HepG2 (cell line): Measurements from ENCODE around the gene SLC35A2. TPM values are rescaled to one million over a fixed set of nuclear protein-coding genes. Genes with fewer than 3 reads are reported as not detected.
"Not testable (repeated sequence)": the region's sequence is repeated elsewhere in the genome, so short reads cannot be mapped to it uniquely, and the experiment has no call there.

Experiments
- ATAC-seq: fragments of 200-7000 bp; cut with Tn5 transposase; 3 replicates; pipeline ENCODE4 v1.9.1; 2020; ENCODE audit warnings: mild to moderate bottlenecking, moderate library complexity
- BruUV-seq: library from RNA; stranded (reverse); fragments of 400-500 nt; replicated peaks from 2 replicates; lab custom pipeline; 2021; lab: Mats Ljungman, UMichigan
- CTCF ChIA-PET: fragments of 300-600 bp; formaldehyde crosslinking; extraction: SDS; loops from one replicate; lab custom pipeline; 2021; ENCODE audit warnings: low total read pairs, inconsistent platforms, low intra/inter-chr PET ratio; lab: Yijun Ruan, JAX
- POLR2A ChIA-PET: fragments of 350-600 bp; sonication (Branson Sonifier 250); formaldehyde crosslinking; loops from one replicate; lab custom pipeline; 2020; ENCODE audit warnings: antibody characterized with exemption, inconsistent platforms; lab: Yijun Ruan, JAX
- DNase-seq: peaks from one replicate; pipeline ENCODE4 v3.0.0-alpha.2; 2015; ENCODE audit warnings: low spot score
- FAIRE-seq: peaks from 3 replicates; lab custom pipeline; 2011; peaks lifted over from hg19 to GRCh38; lab: Jason Lieb, UNC
- H2AFZ ChIP-seq: one replicate; pipeline ENCODE4 v1.6.1; 2011; ENCODE audit warnings: low read length, inconsistent platforms
- H3K27ac ChIP-seq: fragments of 300-600 bp; 3 replicates; pipeline ENCODE4 v1.8.0; 2011; ENCODE audit warnings: mixed run types, mild to moderate bottlenecking, mixed read lengths, low read length, inconsistent platforms; ENCODE audit not compliant: insufficient read depth; ENCODE audit errors: extremely low read length
- H3K27me3 ChIP-seq, 2 experiments: fragments of 200-600 bp in 1 of 2; 2 replicates in 1 of 2; 3 replicates in 1 of 2; pipeline versions ENCODE4 v1.6.0 to v1.8.0; 2011; ENCODE audit warnings: low read length in 2 of 2, mild to moderate bottlenecking in 2 of 2, moderate library complexity in 2 of 2, inconsistent platforms in 1 of 2; ENCODE audit not compliant: insufficient read depth in 2 of 2, control insufficient read depth in 1 of 2
- H3K36me3 ChIP-seq, 2 experiments: fragments of 200-600 bp in 1 of 2; replicated peaks in 1 of 2; 2 replicates in 1 of 2; 3 replicates in 1 of 2; pipeline versions ENCODE4 v1.5.1 to v1.8.0; 2011; ENCODE audit warnings: low read length in 2 of 2, inconsistent platforms in 1 of 2; ENCODE audit not compliant: insufficient read depth in 2 of 2, control insufficient read depth in 1 of 2
- H3K4me1 ChIP-seq: 2 replicates; pipeline ENCODE4 v1.5.1; 2012; ENCODE audit warnings: low read length, inconsistent platforms; ENCODE audit not compliant: insufficient read depth
- H3K4me2 ChIP-seq: 2 replicates; pipeline ENCODE4 v1.6.0; 2011; ENCODE audit warnings: low read depth, low read length, inconsistent platforms
- H3K4me3 ChIP-seq, 3 experiments: fragments of 200-600 bp in 1 of 3; sonication (generic), shearing (Covaris generic) in 1 of 3; replicated peaks in 1 of 3; 2 replicates each; pipeline ENCODE4 v1.5.1; 2011 to 2016; ENCODE audit warnings: low read length in 3 of 3, inconsistent platforms in 2 of 3, low read depth in 2 of 3, mild to moderate bottlenecking in 2 of 3, control low read depth in 1 of 3, mixed read lengths in 1 of 3; ENCODE audit not compliant: insufficient read depth in 1 of 3
- H3K79me2 ChIP-seq: one replicate; pipeline ENCODE4 v1.6.1; 2011; ENCODE audit warnings: low read length, inconsistent platforms; ENCODE audit not compliant: insufficient read depth
- H3K9ac ChIP-seq: 2 replicates; pipeline ENCODE4 v1.6.0; 2011; ENCODE audit warnings: mild to moderate bottlenecking, low read depth, low read length, inconsistent platforms; ENCODE audit not compliant: insufficient read depth
- H3K9me3 ChIP-seq: 2 replicates; pipeline ENCODE4 v1.5.1; 2012; ENCODE audit warnings: mild to moderate bottlenecking, low read length
- H4K20me1 ChIP-seq: 2 replicates; pipeline ENCODE4 v1.6.0; 2011; ENCODE audit warnings: inconsistent platforms, mild to moderate bottlenecking, low read length, moderate library complexity; ENCODE audit not compliant: insufficient read depth
- ISL2 ChIP-seq: sonication (generic); formaldehyde crosslinking; IDR thresholded peaks from 2 replicates; pipeline ENCODE4 v1.5.0; 2020; ENCODE audit warnings: missing genetic modification reagents
- MAX ChIP-seq: IDR thresholded peaks from 2 replicates; pipeline ENCODE4 v1.6.1; 2012; ENCODE audit warnings: inconsistent platforms
- NBN ChIP-seq: fragments of 450-650 bp; conservative IDR thresholded peaks from 2 replicates; pipeline ENCODE4 v1.6.1; 2017
- PLSCR1 ChIP-seq: sonication (generic); formaldehyde crosslinking; IDR thresholded peaks from 2 replicates; pipeline ENCODE4 v1.5.0; 2020; ENCODE audit warnings: missing genetic modification reagents, mild to moderate bottlenecking, borderline replicate concordance
- SNRNP70 ChIP-seq: fragments of 200-400 bp; formaldehyde crosslinking; IDR thresholded peaks from 2 replicates; pipeline ENCODE4 v1.6.1; 2017; ENCODE audit warnings: mild to moderate bottlenecking, low read depth, low read length, moderate library complexity
- SP1 ChIP-seq, 2 experiments: fragments of 450-650 bp in 1 of 2; sonication (generic) in 1 of 2; formaldehyde crosslinking in 1 of 2; IDR thresholded peaks; 2 replicates each; pipeline versions ENCODE4 v1.4.0 to v1.6.1; 2016 to 2020; ENCODE audit warnings: missing genetic modification reagents in 1 of 2
- TRAFD1 ChIP-seq: sonication (generic); formaldehyde crosslinking; IDR thresholded peaks from 2 replicates; pipeline ENCODE4 v1.5.1; 2020; ENCODE audit warnings: missing genetic modification reagents, mild to moderate bottlenecking, borderline replicate concordance
- ZNF432 ChIP-seq: sonication (generic); formaldehyde crosslinking; IDR thresholded peaks from 2 replicates; pipeline ENCODE4 v1.5.0; 2020; ENCODE audit warnings: missing genetic modification reagents, mild to moderate bottlenecking, borderline replicate concordance
- WGBS: methylation state at CpG from one replicate; pipeline ENCODE4 v1.1.6; 2017; ENCODE audit warnings: low lambda C conversion rate; 5-methylcytosine and 5-hydroxymethylcytosine counted together
- in situ Hi-C: cut with HindIII; loops from 2 replicates; pipeline ENCODE4 v1.10.0; 2017; ENCODE audit warnings: low pct_unique_long_range_greater_than_20kb; ENCODE audit not compliant: extremely low pct_ligation_motif_present
- intact Hi-C: fragments of 100-400 bp; cut with micrococcal nuclease; formaldehyde crosslinking; loops from one replicate; pipeline ENCODE4 v1.10.0; 2022; ENCODE audit not compliant: unreplicated experiment
- polyA plus RNA-seq, 8 experiments: library from polyadenylated mRNA; depleted of rRNA in 3 of 8; stranded (reverse) in 7 of 8; unstranded in 1 of 8; fragments of >200 nt; fragmentation: Illumina TruSeq in 4 of 8; extraction: Trizol in 4 of 8; gene quantifications; 2 replicates each; pipeline versions ENCODE4 v1.2.1 to v1.2.3, GENCODE V29; 2011 to 2016; ENCODE audit warnings: low read depth in 4 of 8, missing spikeins in 1 of 8, mixed read lengths in 1 of 8; ENCODE audit not compliant: insufficient read depth in 1 of 8
- total RNA-seq, 5 experiments: library from RNA; depleted of rRNA; stranded (reverse); fragments of >200 nt; fragmentation: Illumina TruSeq; extraction: Trizol; gene quantifications; 2 replicates each; pipeline ENCODE4 v1.2.3, GENCODE V29; 2016; ENCODE audit warnings: low read depth in 1 of 5

Gene SLC35A2
- total and polyA plus RNA-seq, 2 of the 13 experiments (the other 11 are each of a cell fraction or from before 2014, with no cell fraction given) = 32.1 to 40.8 TPM

DNA sequence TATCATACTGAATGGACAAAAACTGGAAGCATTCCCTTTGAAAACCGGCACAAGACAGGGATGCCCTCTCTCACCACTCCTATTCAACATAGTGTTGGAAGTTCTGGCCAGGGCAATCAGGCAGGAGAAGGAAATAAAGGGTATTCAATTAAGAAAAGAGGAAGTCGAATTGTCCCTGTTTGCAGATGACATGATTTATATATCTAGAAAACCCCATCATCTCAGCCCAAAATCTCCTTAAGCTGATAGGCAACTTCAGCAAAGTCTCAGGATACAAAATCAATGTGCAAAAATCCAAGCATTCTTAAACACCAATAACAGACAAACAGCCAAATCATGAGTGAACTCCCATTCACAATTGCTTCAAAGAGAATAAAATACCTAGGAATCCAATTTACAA, 39.4 kb downstream of the SLC35A2 start:
- BruUV-seq, in situ Hi-C loops, ATAC-seq, FAIRE-seq, H4K20me1 ChIP-seq, H3K9ac ChIP-seq, H3K27me3 ChIP-seq, DNase-seq, H3K9me3 ChIP-seq, H3K4me2 ChIP-seq, POLR2A ChIA-PET, intact Hi-C loops, H3K36me3 ChIP-seq, H3K27ac ChIP-seq, H2AFZ ChIP-seq, CTCF ChIA-PET, H3K79me2 ChIP-seq, H3K4me3 ChIP-seq: not testable (repeated sequence)
- WGBS = 0% methylated on average over 2 of the region's 2 CpGs
- peaks cover 10% of the 10 kb centered on the region for H3K4me1 ChIP-seq

DNA sequence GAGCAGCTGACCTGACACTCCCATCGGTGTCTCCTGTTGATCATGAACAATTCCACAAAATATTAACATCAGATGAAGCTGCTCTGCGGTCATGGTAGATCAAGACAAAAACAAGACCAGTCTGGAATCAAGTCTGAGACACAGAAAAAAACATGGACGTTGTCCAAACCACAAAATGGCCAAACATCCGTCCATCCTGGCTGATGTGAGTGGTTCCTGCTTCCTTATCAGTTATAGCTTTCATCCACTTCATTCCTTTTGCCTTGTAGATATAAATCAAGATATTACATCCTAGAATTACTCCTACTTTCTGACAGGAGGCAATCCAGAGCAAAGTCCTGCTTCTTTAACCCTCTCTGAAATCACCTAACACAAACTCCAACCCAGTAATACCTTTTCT, 47.2 kb downstream of the SLC35A2 start:
- Histone ChIP-seq H3K4me1 (peaks cover 21% of the 10 kb centered on the region), H3K27ac (no peak overlapping the region), H3K36me3 (no peaks in the 10 kb centered on the region), H3K9me3 (no peaks in the 10 kb centered on the region), H2AFZ (peak overlapping the region; percentile 15), H3K4me3 (no peak overlapping the region), H4K20me1 (no peaks in the 10 kb centered on the region), H3K79me2 (no peaks in the 10 kb centered on the region), H3K9ac (no peak overlapping the region), H3K27me3 (no peaks in the 10 kb centered on the region), H3K4me2 (no peak overlapping the region)
- peak; percentile 1 for DNase-seq
- WGBS = 0% methylated on average over 4 of the region's 4 CpGs
- FAIRE-seq = no peak
- ChIA-PET CTCF (no interaction called here), POLR2A (no interaction called here)
- no peak for ATAC-seq
- intact Hi-C loops = no loop called here
- in situ Hi-C loops = no loop called here
- TF ChIP-seq SNRNP70 (no peak), NBN (no peak), ZNF432 (CRISPR knock-in tag) (no peak), SP1 (IDR thresholded peaks at IDR 0.05) (no peak), SP1 (CRISPR knock-in tag; IDR thresholded peaks at IDR 0.05) (no peak), ISL2 (CRISPR knock-in tag) (no peak), TRAFD1 (CRISPR knock-in tag) (no peak), PLSCR1 (CRISPR knock-in tag) (no peak), MAX (no peak)
- no TSS peak for BruUV-seq
